Vagina (tissue), 2 donors: ENCODE data around the gene EIF4G1.

Source experiments
- CTCF ChIP-seq, 3 experiments: fragments of 450-650 bp in 2 of 3; fragments of 200-600 bp in 1 of 3; sonication (generic) in 1 of 3; IDR thresholded peaks; one replicate each; pipeline ENCODE4 v1.5.1; 2017 to 2019; ENCODE audit warnings: antibody characterized with exemption in 3 of 3, mild to moderate bottlenecking in 2 of 3, moderate library complexity in 2 of 3
- POLR2A ChIP-seq, 2 donors: fragments of 450-650 bp; IDR thresholded peaks; one replicate each; pipeline ENCODE4 v1.6.1; 2017; ENCODE audit warnings: antibody characterized with exemption in 2 of 2, mild to moderate bottlenecking in 2 of 2, moderate library complexity in 2 of 2
- POLR2AphosphoS5 ChIP-seq, 2 donors: sonication (generic); formaldehyde crosslinking; IDR thresholded peaks; one replicate each; pipeline ENCODE4 v1.9.0; 2017; ENCODE audit warnings: antibody characterized with exemption in 2 of 2, mild to moderate bottlenecking in 2 of 2, low read depth in 1 of 2; ENCODE audit not compliant: insufficient read depth in 1 of 2

GRCh38 chr3:184348057-184348382 is 33.6 kb downstream of the EIF4G1 start:
- no peak for TF ChIP-seq POLR2A (IDR thresholded peaks at IDR 0.05)
- TF ChIP-seq POLR2AphosphoS5 (IDR thresholded peaks at IDR 0.05; ENCODE audit: insufficient read depth in 1 of 2, low read depth in 1 of 2) = no peak
- TF ChIP-seq CTCF (IDR thresholded peaks at IDR 0.05) = no peak
